Heart left ventricle (tissue), 16 donors: Measurements from ENCODE around the gene HERC3. TPM values are rescaled to one million over a fixed set of nuclear protein-coding genes. Genes with fewer than 3 reads are reported as not detected.
A peak's percentile ranks its signal among the peaks of the same experiment; 100 is the strongest.

Experiments
- ATAC-seq, 4 donors: fragments of 200-7000 bp; cut with Tn5 transposase; one replicate each; pipeline ENCODE4 v1.9.1; 2020 to 2022; ENCODE audit warnings: moderate library complexity in 4 of 4, mild to moderate bottlenecking in 3 of 4, moderate number of reproducible peaks in 1 of 4
- DNase-seq, 5 donors: peaks; one replicate each; pipeline ENCODE4 v3.0.0-alpha.2; 2020
- H3K27ac ChIP-seq, 12 donors: fragments of 200-600 bp; sonication (generic) in 4 of 12; one replicate each; pipeline versions ENCODE4 v1.5.0 to v1.8.0; 2016 to 2022; ENCODE audit warnings: mild to moderate bottlenecking in 2 of 12
- H3K27me3 ChIP-seq, 9 donors: fragments of 200-600 bp; sonication (generic) in 2 of 9; one replicate each; pipeline versions ENCODE4 v1.5.1 to v1.8.0; 2016 to 2022; ENCODE audit warnings: mild to moderate bottlenecking in 3 of 9
- H3K36me3 ChIP-seq, 9 donors: fragments of 200-600 bp; sonication (generic) in 2 of 9; one replicate each; pipeline versions ENCODE4 v1.5.0 to v1.8.0; 2018 to 2022; ENCODE audit warnings: mild to moderate bottlenecking in 2 of 9
- H3K4me1 ChIP-seq, 12 donors: fragments of 200-600 bp; sonication (generic) in 4 of 12; one replicate each; pipeline versions ENCODE4 v1.5.0 to v1.8.0; 2016 to 2022; ENCODE audit warnings: mild to moderate bottlenecking in 3 of 12
- H3K4me3 ChIP-seq, 12 donors: fragments of 200-600 bp; sonication (generic) in 4 of 12; one replicate each; pipeline versions ENCODE4 v1.5.0 to v1.8.0; 2017 to 2022; ENCODE audit warnings: mild to moderate bottlenecking in 9 of 12, moderate library complexity in 4 of 12
- H3K9me3 ChIP-seq, 12 donors: fragments of 200-600 bp; sonication (generic) in 4 of 12; one replicate each; pipeline versions ENCODE4 v1.5.0 to v1.8.0; 2016 to 2022; ENCODE audit warnings: mild to moderate bottlenecking in 1 of 12
- CTCF ChIP-seq, 12 donors: fragments of 200-600 bp; sonication (generic) in 4 of 12; IDR thresholded peaks; one replicate each; pipeline versions ENCODE4 v1.5.0 to v1.8.0; 2018 to 2022; ENCODE audit warnings: antibody characterized with exemption in 12 of 12, mild to moderate bottlenecking in 5 of 12
- POLR2A ChIP-seq, 2 donors: fragments of 450-650 bp; IDR thresholded peaks; one replicate each; pipeline ENCODE4 v1.6.1; 2017; ENCODE audit warnings: antibody characterized with exemption in 2 of 2, mild to moderate bottlenecking in 2 of 2, moderate library complexity in 2 of 2
- WGBS, 4 donors: extraction: QIAGEN DNeasy Blood & Tissue Kit in 2 of 4; methylation state at CpG; one replicate each; pipeline versions ENCODE4 v1.1.5 to v1.1.7; 2013 to 2018; 5-methylcytosine and 5-hydroxymethylcytosine counted together
- intact Hi-C, 10 donors: fragments of 100-400 bp; cut with DNase I; formaldehyde crosslinking; loops; one replicate each; pipeline versions ENCODE4 v1.11.1 to v1.14.2; 2022
- polyA plus RNA-seq, 2 donors: library from polyadenylated mRNA; stranded (reverse); fragments of 200-250 nt; gene quantifications; one replicate each; pipeline ENCODE4 v1.2.3, GENCODE V29; 2013
- total RNA-seq, 9 donors: library from RNA; depleted of rRNA in 2 of 9; stranded (reverse); fragments of >200 nt in 2 of 9; fragmentation: NEBNext Ultra II Directional in 3 of 9; extraction: Animal tissue kit (Norgen Biotek cat#: 25700) in 3 of 9; gene quantifications; one replicate each; pipeline versions ENCODE4 v1.1.0 to v1.2.4, GENCODE V29; 2016 to 2023
- donor health status: ischemic (EF 13 %, LVEDD 7.1; RV severe dilation, severe dysfunction).
- donor health status: healthy with polysubstance abuse.
- donor health status: DM: no; HTN: yes; CAD: no.
- donor health status: DM: no; HTN: no; CAD: no.
- donor health status: ischemic (EF 25% LVEDD 6.9; RV normal size, moderate dysfunction).
- donor health status: ischemic (EF 25% LVEDD 5.7; RV mildly dilated, moderate dysfunction).
- donor health status: healthy.
- donor health status: DM: yes; HTN: yes; CAD: no.
- donor health status: ischemic (EF 35%, LVEDD 5.7; RV mildly dilated, moderate dysfunction).
- donor health status: nonischemic (EF 11% LVEDD 7.7; RV severe dilation, severe dysfunction).
- donor health status: DM: yes; HTN: yes; CAD: no.
- donor health status: PGD.
- donor health status: ischemic (EF 29% LVEDD 5.4; RV normal size, mild dysfunction).
- donor health status: nonischemic (EF 23%, LVEDD 6.1; RV moderate dilation, normal function).

The HERC3 gene
- total and polyA plus RNA-seq, 11 donors, result 10.4 to 66.6 (median 48.4) TPM

GRCh38 chr4:88655226-88655625, 62.9 kb downstream of the HERC3 start:
- no peaks in the 10 kb centered on the region for H3K9me3 ChIP-seq
- DNase-seq (no peak), ATAC-seq (no peak)
- no peak overlapping the region for H3K27ac ChIP-seq
- TF ChIP-seq CTCF (IDR thresholded peaks at IDR 0.05), result no peak
- no peak for TF ChIP-seq POLR2A (IDR thresholded peaks at IDR 0.05)
- 83 to 94% (median 85%) methylated on average over 3 of the region's 3 CpGs for WGBS, 4 donors
- intact Hi-C loops, result loop anchor here in 7 of 10 donors (5.0 to 10.0 kb wide), 3 partner anchors 60 to 118 kb away; partner anchors contain the start of gene HERC3 (in 4 of the 7)
- H3K4me1 ChIP-seq, result peaks cover 0 to 7% (median under 1%) of the 10 kb centered on the region in 12 donors
- H3K36me3 ChIP-seq, result peaks cover 0 to 73% (median 49%) of the 10 kb centered on the region in 9 donors
- H3K27me3 ChIP-seq, result no peaks in the 10 kb centered on the region
- no peak overlapping the region for H3K4me3 ChIP-seq

GRCh38 chr4:88659055-88659889, 67.0 kb downstream of the HERC3 start:
- ATAC-seq (peak; percentile 86 to 97 (median 96)), DNase-seq (peak in 3 of 5 donors; percentile 30 to 47 (median 34))
- TF ChIP-seq POLR2A (IDR thresholded peaks at IDR 0.05) (no peak), CTCF (IDR thresholded peaks at IDR 0.05) (peak; percentile 56 to 85 (median 77))
- H3K27me3 ChIP-seq, result no peaks in the 10 kb centered on the region
- no peak overlapping the region for H3K4me3 ChIP-seq
- peak overlapping the region in 4 of 12 donors; percentile 8 to 48 (median 30) for H3K27ac ChIP-seq
- intact Hi-C loops, result loop anchor here in 9 of 10 donors (1.0 to 10.0 kb wide), 6 partner anchors 64 to 122 kb away; partner anchors contain the start of gene HERC3 (in 5 of the 9)
- H3K36me3 ChIP-seq, result peaks cover 0 to 89% (median 42%) of the 10 kb centered on the region in 9 donors
- WGBS, 4 donors, result 35 to 45% (median 40%) methylated on average over 4 of the region's 4 CpGs
- H3K4me1 ChIP-seq, result peaks cover 0 to 6% (median 0%) of the 10 kb centered on the region in 12 donors
- no peaks in the 10 kb centered on the region for H3K9me3 ChIP-seq

- Histone ChIP-seq H3K27ac (no peak overlapping the region), H3K36me3 (peaks cover 0 to 90% (median 44%) of the 10 kb centered on the region in 9 donors), H3K4me1 (peaks cover 0 to 6% (median 0%) of the 10 kb centered on the region in 12 donors), H3K9me3 (no peaks in the 10 kb centered on the region), H3K27me3 (no peaks in the 10 kb centered on the region), H3K4me3 (no peak overlapping the region)
- DNase-seq (no peak), ATAC-seq (no peak)
- intact Hi-C loops, result loop anchor here (1.0 to 10.0 kb wide), 6 partner anchors 65 to 123 kb away; partner anchors contain the start of gene HERC3 (in 5 of the 10)
- TF ChIP-seq POLR2A (IDR thresholded peaks at IDR 0.05) (no peak), CTCF (IDR thresholded peaks at IDR 0.05) (no peak)
These were observed 67.6 kb downstream of the HERC3 start for GRCh38 chr4:88659890-88660208.
